GM21367 (cell line): Measurements from ENCODE around the gene BRAP.
"Not testable (repeated sequence)": the region's sequence is repeated elsewhere in the genome, so short reads cannot be mapped to it uniquely, and the experiment has no call there.

Experiments
- ATAC-seq: cut with Tn5 transposase; IDR thresholded peaks from one replicate; pipeline ENCODE4 v1.9.1; 2021; ENCODE audit not compliant: unreplicated experiment

BRAP gene

GRCh38 chr12:111624540-111624939, 61.2 kb downstream of the BRAP start:
- no peak for ATAC-seq

- not testable (repeated sequence) for ATAC-seq
Measured at GRCh38 chr12:111617841-111618240, 67.9 kb downstream of the BRAP start.

GRCh38 chr12:111616177-111616623, 69.6 kb downstream of the BRAP start:
- ATAC-seq = no peak

GRCh38 chr12:111607239-111607638, 78.5 kb downstream of the BRAP start:
- no peak for ATAC-seq

- ATAC-seq = no peak
Measured at GRCh38 chr12:111606767-111607230, 79.0 kb downstream of the BRAP start.

GRCh38 chr12:111605911-111606766, 79.6 kb downstream of the BRAP start:
- ATAC-seq = no peak

- ATAC-seq = not testable (repeated sequence)
Measured at GRCh38 chr12:111602857-111603256, 82.9 kb downstream of the BRAP start.

GRCh38 chr12:111602348-111602747, 83.4 kb downstream of the BRAP start:
- ATAC-seq = no peak

- ATAC-seq = not testable (repeated sequence)
Measured at GRCh38 chr12:111600986-111601385, 84.8 kb downstream of the BRAP start.

- ATAC-seq = no peak
Measured at GRCh38 chr12:111600205-111600642, 85.5 kb downstream of the BRAP start.

GRCh38 chr12:111599453-111600204, 86.1 kb downstream of the BRAP start:
- peak; percentile 58 for ATAC-seq

GRCh38 chr12:111598637-111599452, 86.9 kb downstream of the BRAP start, which contains the start of gene ATXN2:
Gene ATXN2, minus strand, starts transcription at chr12:111599315. Its CDS starts 281 bp downstream, at chr12:111599034.
- ATAC-seq = peak; percentile 25

- ATAC-seq = peak; percentile 5
Measured at GRCh38 chr12:111597831-111598636, 87.7 kb downstream of the BRAP start.

- ATAC-seq = no peak
Measured at GRCh38 chr12:111596985-111597830, 88.5 kb downstream of the BRAP start.

GRCh38 chr12:111595341-111595835, 90.4 kb downstream of the BRAP start:
- not testable (repeated sequence) for ATAC-seq
